ENCODE data around the gene VEGFC.

- TF ChIP-seq, protein P1, sequence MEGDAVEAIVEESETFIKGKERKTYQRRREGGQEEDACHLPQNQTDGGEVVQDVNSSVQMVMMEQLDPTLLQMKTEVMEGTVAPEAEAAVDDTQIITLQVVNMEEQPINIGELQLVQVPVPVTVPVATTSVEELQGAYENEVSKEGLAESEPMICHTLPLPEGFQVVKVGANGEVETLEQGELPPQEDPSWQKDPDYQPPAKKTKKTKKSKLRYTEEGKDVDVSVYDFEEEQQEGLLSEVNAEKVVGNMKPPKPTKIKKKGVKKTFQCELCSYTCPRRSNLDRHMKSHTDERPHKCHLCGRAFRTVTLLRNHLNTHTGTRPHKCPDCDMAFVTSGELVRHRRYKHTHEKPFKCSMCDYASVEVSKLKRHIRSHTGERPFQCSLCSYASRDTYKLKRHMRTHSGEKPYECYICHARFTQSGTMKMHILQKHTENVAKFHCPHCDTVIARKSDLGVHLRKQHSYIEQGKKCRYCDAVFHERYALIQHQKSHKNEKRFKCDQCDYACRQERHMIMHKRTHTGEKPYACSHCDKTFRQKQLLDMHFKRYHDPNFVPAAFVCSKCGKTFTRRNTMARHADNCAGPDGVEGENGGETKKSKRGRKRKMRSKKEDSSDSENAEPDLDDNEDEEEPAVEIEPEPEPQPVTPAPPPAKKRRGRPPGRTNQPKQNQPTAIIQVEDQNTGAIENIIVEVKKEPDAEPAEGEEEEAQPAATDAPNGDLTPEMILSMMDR (IDR thresholded peaks at IDR 0.05), result no peak
- TF ChIP-seq REST (IDR thresholded peaks at IDR 0.05; ENCODE audit: insufficient read depth in 1 of 2, low read depth in 2 of 2, low read length in 1 of 2) (no peak), POLR2AphosphoS5 (IDR thresholded peaks at IDR 0.05; ENCODE audit: low read depth, low read length) (no peak), SIN3A (IDR thresholded peaks at IDR 0.05; ENCODE audit: borderline replicate concordance, insufficient read depth, low read depth, low read length) (no peak)
Measured at GRCh38 chr4:176840166-176840565, 47.4 kb upstream of the VEGFC start.
